ENCODE measurements around the gene MED12L. TPM values are rescaled to one million over a fixed set of nuclear protein-coding genes. Genes with fewer than 3 reads are reported as not detected.
A peak's percentile ranks its signal among the peaks of the same experiment; 100 is the strongest.

Gene MED12L
- total RNA-seq, 1 donor: 2.2 TPM

DNA sequence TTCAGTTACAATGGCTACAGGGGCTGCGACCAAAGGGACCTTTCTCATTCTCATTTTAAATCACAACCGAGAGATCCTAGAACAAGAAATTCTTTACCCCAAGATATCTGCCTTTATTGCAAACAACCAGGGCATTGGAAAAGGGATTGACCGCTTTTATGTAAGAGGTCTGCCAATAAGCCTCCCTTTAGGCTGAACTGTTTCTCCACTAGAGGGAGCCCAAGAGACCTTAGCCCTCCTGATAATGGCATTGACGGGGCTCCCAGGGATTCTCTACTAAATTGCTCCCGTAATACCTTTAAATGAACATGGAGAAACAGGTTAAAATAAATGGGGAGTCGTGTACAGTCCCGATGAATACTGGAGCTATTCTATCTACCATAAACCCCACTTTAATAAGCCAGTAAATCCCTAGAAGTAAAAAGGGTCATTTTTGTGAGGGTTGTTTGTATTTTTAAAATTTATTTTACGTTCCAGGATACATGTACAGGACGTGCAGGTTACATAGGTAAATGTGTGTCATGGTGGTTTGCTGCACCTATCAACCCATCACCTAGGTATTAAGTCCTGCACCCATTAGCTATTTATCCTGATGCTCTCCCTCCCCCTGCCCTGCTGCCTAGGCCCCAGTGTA lies 382.9 kb downstream of the MED12L start:
- Histone ChIP-seq H3K4me2 (ENCODE audit: insufficient read depth, low read length) (no peak overlapping the region), H3K79me2 (ENCODE audit: insufficient read depth, low read length) (no peaks in the 10 kb centered on the region), H3K4me3 (ENCODE audit: insufficient read depth, low read length) (no peak overlapping the region), H4K20me1 (ENCODE audit: insufficient read depth, low read length) (no peaks in the 10 kb centered on the region), H3K4me1 (ENCODE audit: insufficient read depth, low read length) (no peaks in the 10 kb centered on the region), H3K27me3 (ENCODE audit: insufficient read depth, low read length) (peaks cover 20% of the 10 kb centered on the region), H3K27ac (ENCODE audit: low read depth, low read length) (no peak overlapping the region), H3K9me3 (ENCODE audit: low read depth, low read length) (no peaks in the 10 kb centered on the region), H3K36me3 (ENCODE audit: insufficient read depth, low read length) (no peaks in the 10 kb centered on the region), H2AFZ (ENCODE audit: low read length) (peak overlapping the region; percentile 7)
- TF ChIP-seq, protein P1, sequence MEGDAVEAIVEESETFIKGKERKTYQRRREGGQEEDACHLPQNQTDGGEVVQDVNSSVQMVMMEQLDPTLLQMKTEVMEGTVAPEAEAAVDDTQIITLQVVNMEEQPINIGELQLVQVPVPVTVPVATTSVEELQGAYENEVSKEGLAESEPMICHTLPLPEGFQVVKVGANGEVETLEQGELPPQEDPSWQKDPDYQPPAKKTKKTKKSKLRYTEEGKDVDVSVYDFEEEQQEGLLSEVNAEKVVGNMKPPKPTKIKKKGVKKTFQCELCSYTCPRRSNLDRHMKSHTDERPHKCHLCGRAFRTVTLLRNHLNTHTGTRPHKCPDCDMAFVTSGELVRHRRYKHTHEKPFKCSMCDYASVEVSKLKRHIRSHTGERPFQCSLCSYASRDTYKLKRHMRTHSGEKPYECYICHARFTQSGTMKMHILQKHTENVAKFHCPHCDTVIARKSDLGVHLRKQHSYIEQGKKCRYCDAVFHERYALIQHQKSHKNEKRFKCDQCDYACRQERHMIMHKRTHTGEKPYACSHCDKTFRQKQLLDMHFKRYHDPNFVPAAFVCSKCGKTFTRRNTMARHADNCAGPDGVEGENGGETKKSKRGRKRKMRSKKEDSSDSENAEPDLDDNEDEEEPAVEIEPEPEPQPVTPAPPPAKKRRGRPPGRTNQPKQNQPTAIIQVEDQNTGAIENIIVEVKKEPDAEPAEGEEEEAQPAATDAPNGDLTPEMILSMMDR (IDR thresholded peaks at IDR 0.05; ENCODE audit: extremely low read depth, low read depth, low read length): peak; percentile 91
- peak; percentile 38 for DNase-seq (ENCODE audit: insufficient read length, low spot score, missing footprints)

DNA sequence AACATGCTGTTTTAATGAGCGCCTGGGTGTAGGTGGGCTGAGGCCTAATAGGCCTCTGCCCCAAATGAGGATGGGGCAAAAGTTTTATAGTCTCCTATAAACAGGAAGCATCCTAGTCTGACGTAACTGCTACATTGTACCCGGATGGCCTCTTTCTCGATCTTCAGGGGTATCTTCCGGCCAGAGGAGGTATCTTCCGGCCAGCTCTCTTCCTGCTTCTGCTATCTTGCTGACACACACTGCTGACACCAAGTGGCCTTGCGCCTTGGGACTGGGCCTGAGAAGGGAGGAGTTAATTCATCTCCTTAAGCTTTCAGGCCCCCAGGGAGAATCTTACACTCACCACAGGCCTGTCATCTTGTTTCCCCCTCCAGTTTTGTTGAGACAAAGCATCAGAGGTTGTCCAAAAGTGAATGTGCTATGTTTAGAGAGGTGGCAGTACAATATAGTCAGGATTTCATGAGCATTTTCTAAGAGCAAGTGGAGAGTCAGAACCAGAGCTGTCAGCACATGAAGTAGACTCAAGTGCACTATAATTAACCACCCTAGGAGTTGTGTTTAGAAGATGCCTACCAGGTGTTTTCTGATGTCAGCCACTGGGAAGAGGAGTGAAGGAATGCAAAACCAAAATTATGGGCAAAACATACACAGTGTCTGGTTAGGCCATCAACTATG lies 391.0 kb downstream of the MED12L start:
- no peaks in the 10 kb centered on the region for H3K9me3 ChIP-seq (ENCODE audit: low read depth, low read length)
- H3K36me3 ChIP-seq (ENCODE audit: insufficient read depth, low read length): no peaks in the 10 kb centered on the region
- DNase-seq (ENCODE audit: insufficient read length, low spot score, missing footprints): no peak
- H3K79me2 ChIP-seq (ENCODE audit: insufficient read depth, low read length): no peaks in the 10 kb centered on the region
- no peaks in the 10 kb centered on the region for H3K4me1 ChIP-seq (ENCODE audit: insufficient read depth, low read length)
- TF ChIP-seq, protein P1 (IDR thresholded peaks at IDR 0.05; ENCODE audit: extremely low read depth, low read depth, low read length): no peak
- H2AFZ ChIP-seq (ENCODE audit: low read length): no peak overlapping the region
- no peaks in the 10 kb centered on the region for H4K20me1 ChIP-seq (ENCODE audit: insufficient read depth, low read length)
- H3K27me3 ChIP-seq (ENCODE audit: insufficient read depth, low read length): no peaks in the 10 kb centered on the region
- no peak overlapping the region for H3K4me3 ChIP-seq (ENCODE audit: insufficient read depth, low read length)
- no peak overlapping the region for H3K27ac ChIP-seq (ENCODE audit: low read depth, low read length)
- no peak overlapping the region for H3K4me2 ChIP-seq (ENCODE audit: insufficient read depth, low read length)

DNA sequence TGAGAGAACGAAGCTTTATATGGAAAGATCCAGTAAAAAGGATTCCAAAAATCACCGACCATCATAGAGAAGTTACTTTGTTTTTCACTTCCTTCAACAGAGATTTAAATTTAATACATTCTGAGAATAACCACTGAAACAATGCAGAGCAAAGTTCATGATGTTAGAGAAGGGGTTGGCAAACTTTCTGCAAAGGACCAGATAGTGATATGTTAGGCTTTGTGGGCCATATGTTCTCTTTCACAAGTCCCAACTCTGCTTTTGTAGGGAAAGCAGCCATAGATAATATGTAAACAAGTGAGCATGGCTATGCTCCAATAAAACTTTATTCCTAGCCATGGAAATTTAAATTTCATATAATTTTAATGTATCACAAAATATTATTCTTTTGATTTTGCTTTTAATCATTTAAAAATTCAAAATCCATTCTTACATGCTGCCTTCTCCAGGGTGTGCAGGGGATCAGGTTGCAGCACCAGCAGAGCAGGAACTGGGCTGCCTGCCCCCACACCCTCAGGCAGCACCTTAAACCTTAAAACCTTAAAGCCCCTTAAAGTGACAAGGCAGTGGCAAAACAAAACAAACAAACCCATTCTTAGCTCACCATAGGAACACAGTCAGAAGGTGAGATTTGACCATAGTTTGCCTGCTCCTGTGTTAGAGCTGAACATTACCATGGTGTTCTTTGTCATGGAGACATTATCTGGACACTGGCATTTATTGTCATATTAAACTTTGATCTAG lies 392.3 kb downstream of the MED12L start:
- no peak overlapping the region for H2AFZ ChIP-seq (ENCODE audit: low read length)
- no peaks in the 10 kb centered on the region for H3K27me3 ChIP-seq (ENCODE audit: insufficient read depth, low read length)
- no peak for DNase-seq (ENCODE audit: insufficient read length, low spot score, missing footprints)
- TF ChIP-seq, protein P1 (IDR thresholded peaks at IDR 0.05; ENCODE audit: extremely low read depth, low read depth, low read length): no peak
- H3K4me2 ChIP-seq (ENCODE audit: insufficient read depth, low read length): no peak overlapping the region
- no peaks in the 10 kb centered on the region for H3K9me3 ChIP-seq (ENCODE audit: low read depth, low read length)
- H4K20me1 ChIP-seq (ENCODE audit: insufficient read depth, low read length): no peaks in the 10 kb centered on the region
- H3K4me3 ChIP-seq (ENCODE audit: insufficient read depth, low read length): no peak overlapping the region
- H3K79me2 ChIP-seq (ENCODE audit: insufficient read depth, low read length): no peaks in the 10 kb centered on the region
- H3K36me3 ChIP-seq (ENCODE audit: insufficient read depth, low read length): no peaks in the 10 kb centered on the region
- no peaks in the 10 kb centered on the region for H3K4me1 ChIP-seq (ENCODE audit: insufficient read depth, low read length)
- H3K27ac ChIP-seq (ENCODE audit: low read depth, low read length): no peak overlapping the region

DNA sequence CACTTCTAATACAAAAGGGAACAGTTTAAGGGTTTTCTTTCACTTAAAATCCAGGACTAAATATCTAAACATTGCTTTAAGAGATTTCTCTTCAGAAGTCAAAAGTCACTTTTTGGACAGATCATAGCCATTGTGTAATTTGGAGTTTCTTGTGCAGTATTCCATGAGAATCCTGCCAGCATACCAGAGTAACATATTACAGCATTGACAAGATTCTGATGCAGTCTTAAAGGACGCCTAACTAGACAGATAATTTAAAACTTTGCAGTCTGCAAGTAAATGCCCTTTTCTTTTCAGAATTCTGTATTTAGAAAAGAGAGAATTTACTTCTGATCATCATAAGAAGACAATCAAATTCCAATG lies 392.9 kb downstream of the MED12L start:
- Histone ChIP-seq H3K9me3 (ENCODE audit: low read depth, low read length) (no peaks in the 10 kb centered on the region), H4K20me1 (ENCODE audit: insufficient read depth, low read length) (no peaks in the 10 kb centered on the region), H3K4me1 (ENCODE audit: insufficient read depth, low read length) (no peaks in the 10 kb centered on the region), H3K27me3 (ENCODE audit: insufficient read depth, low read length) (no peaks in the 10 kb centered on the region), H3K4me2 (ENCODE audit: insufficient read depth, low read length) (no peak overlapping the region), H3K27ac (ENCODE audit: low read depth, low read length) (no peak overlapping the region), H3K79me2 (ENCODE audit: insufficient read depth, low read length) (no peaks in the 10 kb centered on the region), H2AFZ (ENCODE audit: low read length) (no peak overlapping the region), H3K4me3 (ENCODE audit: insufficient read depth, low read length) (no peak overlapping the region), H3K36me3 (ENCODE audit: insufficient read depth, low read length) (no peaks in the 10 kb centered on the region)
- TF ChIP-seq, protein P1 (IDR thresholded peaks at IDR 0.05; ENCODE audit: extremely low read depth, low read depth, low read length): no peak
- DNase-seq (ENCODE audit: insufficient read length, low spot score, missing footprints): no peak
